GM12878 (cell line): ENCODE results near the gene EDN2.

Experiments used
- ATF2 ChIP-seq: IDR thresholded peaks from 2 replicates; pipeline ENCODE4 v1.6.1; 2012; ENCODE audit warnings: low read length, inconsistent platforms
- CBX3 ChIP-seq: fragments of 200-600 bp; sonication (generic); IDR thresholded peaks from 2 replicates; pipeline ENCODE4 v1.6.1; 2016; ENCODE audit warnings: low read depth, borderline replicate concordance
- CEBPB ChIP-seq, 2 experiments: fragments of 150-350 bp in 1 of 2; IDR thresholded peaks; 2 replicates each; pipeline ENCODE4 v1.6.1; 2012 to 2014; ENCODE audit warnings: low read depth in 2 of 2, low read length in 2 of 2, borderline replicate concordance in 1 of 2, inconsistent platforms in 1 of 2
- CTCF ChIP-seq, 3 experiments: IDR thresholded peaks in 2 of 3; conservative IDR thresholded peaks in 1 of 3; 2 replicates each; pipeline ENCODE4 v1.5.1; 2011; ENCODE audit warnings: low read depth in 3 of 3, low read length in 3 of 3, mild to moderate bottlenecking in 3 of 3, control low read depth in 2 of 3, moderate library complexity in 2 of 3, inconsistent platforms in 1 of 3, mixed read lengths in 1 of 3; ENCODE audit not compliant: control insufficient read depth in 2 of 3, insufficient read depth in 1 of 3; ENCODE audit errors: extremely low read depth in 1 of 3
- EZH2 ChIP-seq: IDR thresholded peaks from 2 replicates; pipeline ENCODE4 v1.6.1; 2012; ENCODE audit warnings: low read depth, mild to moderate bottlenecking, control low read depth, inconsistent platforms, low read length, borderline replicate concordance; ENCODE audit not compliant: control insufficient read depth
- POLR2AphosphoS5 ChIP-seq: IDR thresholded peaks from 2 replicates; pipeline ENCODE4 v1.6.1; 2011; ENCODE audit warnings: mild to moderate bottlenecking, low read length, inconsistent platforms
- RAD21 ChIP-seq: IDR thresholded peaks from 2 replicates; pipeline ENCODE4 v1.6.1; 2011; ENCODE audit warnings: mild to moderate bottlenecking, low read depth, low read length, moderate library complexity; ENCODE audit not compliant: insufficient read depth
- SIN3A ChIP-seq: IDR thresholded peaks from 2 replicates; pipeline ENCODE4 v1.6.1; 2012; ENCODE audit warnings: low read depth, low read length, improper control_type of control experiment
- TARDBP ChIP-seq: IDR thresholded peaks from 2 replicates; pipeline ENCODE4 v1.6.1; 2016; ENCODE audit warnings: borderline replicate concordance
- USF2 ChIP-seq: IDR thresholded peaks from 2 replicates; pipeline ENCODE4 v1.6.1; 2011; ENCODE audit warnings: low read depth, low read length, improper control_type of control experiment, borderline replicate concordance

GRCh38 chr1:41486371-41487125, 2.1 kb upstream of the EDN2 start:
- TF ChIP-seq TARDBP, result no peak
- no peak for TF ChIP-seq SIN3A
- TF ChIP-seq POLR2AphosphoS5, result no peak
- no peak for TF ChIP-seq RAD21
- TF ChIP-seq CTCF (IDR thresholded peaks at IDR 0.05 in 2 of 3, conservative IDR thresholded peaks at IDR 0.05 in 1 of 3; ENCODE audit: control insufficient read depth in 2 of 3, extremely low read depth in 1 of 3, insufficient read depth in 1 of 3, low read depth in 3 of 3, low read length in 3 of 3), result no peak
- TF ChIP-seq ATF2, result no peak
- TF ChIP-seq EZH2, result no peak
- TF ChIP-seq CBX3, result no peak
- no peak for TF ChIP-seq CEBPB (IDR thresholded peaks at IDR 0.05; ENCODE audit: borderline replicate concordance in 1 of 2, low read depth in 2 of 2, low read length in 2 of 2)
- no peak for TF ChIP-seq USF2
